HEK293T (cell line): ENCODE measurements around the gene CD37.

ENCODE experiments used
- ARNT ChIP-seq: fragments of 450-650 bp; IDR thresholded peaks from 2 replicates; pipeline ENCODE4 v1.6.1; 2017; ENCODE audit warnings: mild to moderate bottlenecking
- BHLHE40 ChIP-seq: fragments of 450-650 bp; IDR thresholded peaks from 2 replicates; pipeline ENCODE4 v1.6.1; 2016; ENCODE audit warnings: mild to moderate bottlenecking, moderate library complexity, borderline replicate concordance
- CTBP1 ChIP-seq: fragments of 450-650 bp; IDR thresholded peaks from 2 replicates; pipeline ENCODE4 v1.6.1; 2016; ENCODE audit warnings: borderline replicate concordance
- ELF4 ChIP-seq: fragments of 450-650 bp; IDR thresholded peaks from 2 replicates; pipeline ENCODE4 v1.6.1; 2017; ENCODE audit warnings: antibody characterized with exemption
- FOXA1 ChIP-seq: fragments of 450-650 bp; IDR thresholded peaks from 2 replicates; pipeline ENCODE4 v1.6.1; 2016; ENCODE audit warnings: mild to moderate bottlenecking
- FOXK2 ChIP-seq: fragments of 450-650 bp; IDR thresholded peaks from 2 replicates; pipeline ENCODE4 v1.6.1; 2016; ENCODE audit warnings: mild to moderate bottlenecking
- FOXM1 ChIP-seq: fragments of 450-650 bp; IDR thresholded peaks from 2 replicates; pipeline ENCODE4 v1.6.1; 2017; ENCODE audit warnings: mild to moderate bottlenecking, borderline replicate concordance
- HDGF ChIP-seq: fragments of 450-650 bp; IDR thresholded peaks from 2 replicates; pipeline ENCODE4 v1.6.1; 2017; ENCODE audit warnings: antibody characterized with exemption, borderline replicate concordance
- L3MBTL2 ChIP-seq: fragments of 450-650 bp; conservative IDR thresholded peaks from 2 replicates; pipeline ENCODE4 v1.6.1; 2016; ENCODE audit warnings: mild to moderate bottlenecking
- PKNOX1 ChIP-seq: fragments of 450-650 bp; IDR thresholded peaks from 2 replicates; pipeline ENCODE4 v1.6.1; 2016
- SP1 ChIP-seq: fragments of 450-650 bp; IDR thresholded peaks from 2 replicates; pipeline ENCODE4 v1.6.1; 2017
- SUZ12 ChIP-seq: fragments of 450-650 bp; IDR thresholded peaks from 2 replicates; pipeline ENCODE4 v1.6.1; 2016; ENCODE audit warnings: mild to moderate bottlenecking
- TARDBP ChIP-seq: fragments of 450-650 bp; IDR thresholded peaks from 2 replicates; pipeline ENCODE4 v1.6.1; 2016
- ZNF384 ChIP-seq: fragments of 450-650 bp; IDR thresholded peaks from 2 replicates; pipeline ENCODE4 v1.6.1; 2016

- TF ChIP-seq ARNT (no peak), ELF4 (no peak), BHLHE40 (no peak), SP1 (no peak), CTBP1 (no peak), TARDBP (no peak), FOXK2 (no peak), FOXM1 (no peak), SUZ12 (no peak), ZNF384 (no peak), HDGF (no peak), PKNOX1 (no peak), FOXA1 (no peak), L3MBTL2 (peak; percentile 63)
Measured at GRCh38 chr19:49340069-49340864, 5.1 kb downstream of the CD37 start.
